DND-41 (cell line): ENCODE data around the gene TXNRD1.

Source experiments
- EZH2 ChIP-seq: IDR thresholded peaks from 3 replicates; pipeline ENCODE4 v1.6.1; 2012; ENCODE audit warnings: borderline replicate concordance, low read depth, mild to moderate bottlenecking, moderate library complexity, low read length, inconsistent platforms; ENCODE audit not compliant: severe bottlenecking
- TF ChIP-seq, protein P1 (sequence below): IDR thresholded peaks from 2 replicates; pipeline ENCODE4 v1.5.1; 2012; ENCODE audit warnings: borderline replicate concordance, low read length, moderate library complexity, mild to moderate bottlenecking; ENCODE audit not compliant: poor library complexity, severe bottlenecking; ENCODE audit errors: extremely low read depth

DNA sequence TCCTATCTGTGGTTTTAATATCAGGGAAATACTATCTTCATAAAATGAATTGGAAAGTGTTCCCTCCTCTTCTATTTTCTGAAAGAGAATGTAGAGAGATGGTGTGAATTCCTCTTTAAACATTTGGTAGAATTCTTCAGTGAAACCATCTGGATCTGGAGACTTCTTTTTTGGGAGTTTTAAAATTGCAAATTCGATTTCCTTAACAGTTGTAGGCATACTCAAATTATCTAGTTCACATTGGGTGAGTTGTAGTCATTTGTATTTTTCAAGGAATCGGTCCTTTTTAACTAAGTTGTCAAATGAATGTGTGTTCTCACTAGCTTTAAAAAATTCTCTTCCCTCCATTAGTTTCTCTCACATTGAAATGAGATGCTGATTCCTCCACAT is 165.8 kb downstream of the TXNRD1 start:
- TF ChIP-seq, protein P1, sequence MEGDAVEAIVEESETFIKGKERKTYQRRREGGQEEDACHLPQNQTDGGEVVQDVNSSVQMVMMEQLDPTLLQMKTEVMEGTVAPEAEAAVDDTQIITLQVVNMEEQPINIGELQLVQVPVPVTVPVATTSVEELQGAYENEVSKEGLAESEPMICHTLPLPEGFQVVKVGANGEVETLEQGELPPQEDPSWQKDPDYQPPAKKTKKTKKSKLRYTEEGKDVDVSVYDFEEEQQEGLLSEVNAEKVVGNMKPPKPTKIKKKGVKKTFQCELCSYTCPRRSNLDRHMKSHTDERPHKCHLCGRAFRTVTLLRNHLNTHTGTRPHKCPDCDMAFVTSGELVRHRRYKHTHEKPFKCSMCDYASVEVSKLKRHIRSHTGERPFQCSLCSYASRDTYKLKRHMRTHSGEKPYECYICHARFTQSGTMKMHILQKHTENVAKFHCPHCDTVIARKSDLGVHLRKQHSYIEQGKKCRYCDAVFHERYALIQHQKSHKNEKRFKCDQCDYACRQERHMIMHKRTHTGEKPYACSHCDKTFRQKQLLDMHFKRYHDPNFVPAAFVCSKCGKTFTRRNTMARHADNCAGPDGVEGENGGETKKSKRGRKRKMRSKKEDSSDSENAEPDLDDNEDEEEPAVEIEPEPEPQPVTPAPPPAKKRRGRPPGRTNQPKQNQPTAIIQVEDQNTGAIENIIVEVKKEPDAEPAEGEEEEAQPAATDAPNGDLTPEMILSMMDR: no peak
- no peak for TF ChIP-seq EZH2
